Right lobe of liver (tissue), 6 donors: Measurements from ENCODE around the gene C4A. TPM values are rescaled to one million over a fixed set of nuclear protein-coding genes. Genes with fewer than 3 reads are reported as not detected.
"Not testable (repeated sequence)": the region's sequence is repeated elsewhere in the genome, so short reads cannot be mapped to it uniquely, and the experiment has no call there.

ENCODE experiments used
- ATAC-seq, 4 donors: fragments of 200-7000 bp; cut with Tn5 transposase; one replicate each; pipeline ENCODE4 v1.9.1; 2020; ENCODE audit warnings: mild to moderate bottlenecking in 4 of 4, moderate library complexity in 4 of 4
- DNase-seq, 3 donors: peaks; one replicate each; pipeline ENCODE4 v3.0.0-alpha.2; 2020
- H3K27ac ChIP-seq, 3 donors: fragments of 200-600 bp; one replicate each; pipeline ENCODE4 v1.8.0; 2022
- H3K27me3 ChIP-seq, 2 donors: fragments of 200-600 bp; one replicate each; pipeline ENCODE4 v1.8.0; 2022
- H3K36me3 ChIP-seq, 4 donors: fragments of 200-600 bp; sonication (generic) in 1 of 4; one replicate each; pipeline versions ENCODE4 v1.5.1 to v1.8.0; 2017 to 2022; ENCODE audit warnings: control low read depth in 1 of 4
- H3K4me1 ChIP-seq, 4 donors: fragments of 200-600 bp; sonication (generic) in 1 of 4; one replicate each; pipeline versions ENCODE4 v1.5.1 to v1.8.0; 2017 to 2022; ENCODE audit warnings: control low read depth in 1 of 4
- H3K4me3 ChIP-seq, 3 donors: fragments of 200-600 bp; one replicate each; pipeline ENCODE4 v1.8.0; 2022
- H3K9me3 ChIP-seq, 4 donors: fragments of 200-600 bp; sonication (generic) in 1 of 4; one replicate each; pipeline versions ENCODE4 v1.5.1 to v1.8.0; 2017 to 2022; ENCODE audit warnings: control low read depth in 1 of 4
- POLR2A ChIP-seq: fragments of 450-650 bp; IDR thresholded peaks from one replicate; pipeline ENCODE4 v1.6.1; 2017; ENCODE audit warnings: antibody characterized with exemption, mild to moderate bottlenecking
- WGBS: methylation state at CpG from one replicate; pipeline ENCODE4 v1.1.6; 2018; ENCODE audit warnings: low coverage, low lambda C conversion rate; ENCODE audit not compliant: insufficient coverage; ENCODE audit errors: missing lambda C conversion rate; 5-methylcytosine and 5-hydroxymethylcytosine counted together
- intact Hi-C, 2 donors: fragments of 100-400 bp; cut with DNase I; formaldehyde crosslinking; loops; one replicate each; pipeline versions ENCODE4 v1.11.2 to v1.14.1; 2022
- total RNA-seq, 6 experiments: library from RNA; depleted of rRNA in 2 of 6; stranded (reverse); fragments of >200 nt in 2 of 6; fragmentation: NEBNext Ultra II Directional in 3 of 6; extraction: Animal tissue kit (Norgen Biotek cat#: 25700) in 3 of 6; gene quantifications; one replicate each; pipeline versions ENCODE4 v1.1.0 to v1.2.4, GENCODE V29; 2016 to 2023
- donor health status: DM: no; HTN: yes; CAD: no.
- donor health status: DM: no; HTN: no; CAD: no.
- donor health status: DM: no; HTN: no; CAD: no.
- donor health status: DM: no; HTN: yes; CAD: no.
- donor health status: DM: no; HTN: yes; CAD: no.

The C4A gene
- total RNA-seq, 6 experiments from 2014 or later = 1,495 to 2,818 (median 2,205) TPM

GRCh38 chr6:32037136-32037535, 55.3 kb downstream of the C4A start:
- H3K4me1 ChIP-seq, H3K36me3 ChIP-seq, H3K27me3 ChIP-seq, H3K4me3 ChIP-seq, H3K9me3 ChIP-seq, intact Hi-C loops: not testable (repeated sequence)
- ATAC-seq (peak; percentile 0 to 5 (median 1)), DNase-seq (peak in 2 of 3 donors; percentile 49 to 50)
- 48% methylated on average over 3 of the region's 5 CpGs for WGBS
- peak overlapping the region in 1 of 3 donors; percentile 63 for H3K27ac ChIP-seq

GRCh38 chr6:32037598-32038524, 56.0 kb downstream of the C4A start, which contains the start of gene CYP21A2:
Gene CYP21A2 (plus strand): TSS chr6:32038415. CDS start chr6:32038423, 8 bp downstream.
- 25% methylated on average over 10 of the region's 19 CpGs for WGBS
- H3K36me3 ChIP-seq, H3K4me1 ChIP-seq, H3K4me3 ChIP-seq, intact Hi-C loops, H3K27me3 ChIP-seq, H3K9me3 ChIP-seq: not testable (repeated sequence)
- DNase-seq (peak; percentile 62 to 69 (median 68)), ATAC-seq (peak; percentile 7 to 29 (median 20))
- H3K27ac ChIP-seq = peak within 1 kb of the TSS in 1 of 3 donors; percentile 63
- peak; percentile 41 for TF ChIP-seq POLR2A

- 88% methylated on average over 1 of the region's 5 CpGs for WGBS
- H3K4me3 ChIP-seq, H3K9me3 ChIP-seq, intact Hi-C loops, H3K36me3 ChIP-seq, H3K4me1 ChIP-seq, H3K27ac ChIP-seq, H3K27me3 ChIP-seq: not testable (repeated sequence)
- DNase-seq = peak in 2 of 3 donors; percentile 18 to 36
- ATAC-seq = peak in 1 of 4 donors; percentile 0
Measured at GRCh38 chr6:32038878-32039277, 57.0 kb downstream of the C4A start.

- H3K9me3 ChIP-seq, H3K36me3 ChIP-seq, H3K4me3 ChIP-seq, H3K27ac ChIP-seq, ATAC-seq, H3K4me1 ChIP-seq, intact Hi-C loops, H3K27me3 ChIP-seq: not testable (repeated sequence)
- WGBS = 55% methylated on average over 6 of the region's 24 CpGs
- peak in 1 of 3 donors; percentile 39 for DNase-seq
Measured at GRCh38 chr6:32039321-32040274, 57.7 kb downstream of the C4A start.

GRCh38 chr6:32040299-32041049, 58.6 kb downstream of the C4A start:
- ATAC-seq, H3K9me3 ChIP-seq, H3K4me3 ChIP-seq, H3K36me3 ChIP-seq, H3K4me1 ChIP-seq, H3K27ac ChIP-seq, DNase-seq, H3K27me3 ChIP-seq, intact Hi-C loops: not testable (repeated sequence)
- WGBS = no CpG with 5 or more reads among the region's 43 CpGs

GRCh38 chr6:32041050-32041321, 59.1 kb downstream of the C4A start:
- H3K36me3 ChIP-seq, H3K4me3 ChIP-seq, ATAC-seq, H3K27ac ChIP-seq, H3K4me1 ChIP-seq, H3K9me3 ChIP-seq, H3K27me3 ChIP-seq, DNase-seq, intact Hi-C loops: not testable (repeated sequence)
- no CpG with 5 or more reads among the region's 13 CpGs for WGBS

- 66% methylated on average over 4 of the region's 10 CpGs for WGBS
- ATAC-seq, H3K27me3 ChIP-seq, DNase-seq, H3K4me3 ChIP-seq, H3K36me3 ChIP-seq, H3K27ac ChIP-seq, intact Hi-C loops, H3K4me1 ChIP-seq, H3K9me3 ChIP-seq: not testable (repeated sequence)
Measured at GRCh38 chr6:32041385-32041784, 59.5 kb downstream of the C4A start.

- H3K27ac ChIP-seq, DNase-seq, H3K4me1 ChIP-seq, H3K27me3 ChIP-seq, H3K4me3 ChIP-seq, H3K36me3 ChIP-seq, H3K9me3 ChIP-seq, ATAC-seq, intact Hi-C loops: not testable (repeated sequence)
- no CpG with 5 or more reads among the region's 15 CpGs for WGBS
Measured at GRCh38 chr6:32042276-32042675, 60.4 kb downstream of the C4A start.

GRCh38 chr6:32043589-32044380, 61.9 kb downstream of the C4A start:
- intact Hi-C loops, H3K9me3 ChIP-seq, H3K27ac ChIP-seq, H3K27me3 ChIP-seq, ATAC-seq, H3K36me3 ChIP-seq, H3K4me3 ChIP-seq, H3K4me1 ChIP-seq, DNase-seq: not testable (repeated sequence)
- WGBS = 85% methylated on average over 11 of the region's 31 CpGs

- peak in 1 of 3 donors; percentile 40 for DNase-seq
- H3K36me3 ChIP-seq, H3K27me3 ChIP-seq, H3K27ac ChIP-seq, H3K9me3 ChIP-seq, intact Hi-C loops, H3K4me1 ChIP-seq, H3K4me3 ChIP-seq, ATAC-seq: not testable (repeated sequence)
- 84% methylated on average over 6 of the region's 18 CpGs for WGBS
Measured at GRCh38 chr6:32044916-32045315, 63.1 kb downstream of the C4A start.
